Parathyroid adenoma (tissue), 2 donors: ENCODE measurements around the gene PCCA.
"Not testable (repeated sequence)": the region's sequence is repeated elsewhere in the genome, so short reads cannot be mapped to it uniquely, and the experiment has no call there.

Source experiments
- H2AFZ ChIP-seq: fragments of 300-600 bp; sonication (generic); one replicate; pipeline ENCODE4 v1.7.0; 2017; ENCODE audit warnings: antibody characterized with exemption, mild to moderate bottlenecking
- H3K27ac ChIP-seq: fragments of 300-600 bp; sonication (generic); one replicate; pipeline ENCODE4 v1.7.0; 2017
- H3K27me3 ChIP-seq: fragments of 300-600 bp; sonication (generic); one replicate; pipeline ENCODE4 v1.7.0; 2017; ENCODE audit warnings: low read length; ENCODE audit not compliant: control insufficient read depth, insufficient read depth
- H3K36me3 ChIP-seq: fragments of 300-600 bp; sonication (generic); one replicate; pipeline ENCODE4 v1.7.0; 2017; ENCODE audit warnings: low read length; ENCODE audit not compliant: control insufficient read depth, insufficient read depth
- H3K4me1 ChIP-seq: fragments of 300-600 bp; sonication (generic); one replicate; pipeline ENCODE4 v1.7.0; 2017; ENCODE audit warnings: control low read depth
- H3K4me2 ChIP-seq: fragments of 300-600 bp; sonication (generic); one replicate; pipeline ENCODE4 v1.7.0; 2017; ENCODE audit warnings: low read length
- H3K4me3 ChIP-seq: fragments of 300-600 bp; sonication (generic); one replicate; pipeline ENCODE4 v1.7.0; 2017; ENCODE audit warnings: low read depth, low read length
- H3K79me2 ChIP-seq: fragments of 300-600 bp; sonication (generic); one replicate; pipeline ENCODE4 v1.7.0; 2017; ENCODE audit warnings: control low read depth
- H3K9ac ChIP-seq: fragments of 300-600 bp; sonication (generic); one replicate; pipeline ENCODE4 v1.7.0; 2017; ENCODE audit warnings: mild to moderate bottlenecking
- H3K9me3 ChIP-seq: fragments of 300-600 bp; sonication (generic); one replicate; pipeline ENCODE4 v1.7.0; 2017; ENCODE audit warnings: low read length; ENCODE audit not compliant: control insufficient read depth
- CTCF ChIP-seq: fragments of 300-600 bp; sonication (generic); IDR thresholded peaks from one replicate; pipeline ENCODE4 v1.7.0; 2017; ENCODE audit warnings: antibody characterized with exemption, mild to moderate bottlenecking
- donor health status: primary hyperparathyroidism.

Gene PCCA

GRCh38 chr13:100381595-100382224 is 292.8 kb downstream of the PCCA start:
- no peaks in the 10 kb centered on the region for H3K27me3 ChIP-seq
- no peak for TF ChIP-seq CTCF
- H2AFZ ChIP-seq: no peak overlapping the region
- no peaks in the 10 kb centered on the region for H3K36me3 ChIP-seq
- H3K9me3 ChIP-seq: no peaks in the 10 kb centered on the region
- H3K4me2 ChIP-seq: no peak overlapping the region
- H3K9ac ChIP-seq: no peak overlapping the region
- H3K4me1 ChIP-seq: no peaks in the 10 kb centered on the region
- H3K79me2 ChIP-seq: no peaks in the 10 kb centered on the region
- H3K4me3 ChIP-seq: no peak overlapping the region
- no peak overlapping the region for H3K27ac ChIP-seq

GRCh38 chr13:100382785-100383184 is 293.9 kb downstream of the PCCA start:
- H3K27me3 ChIP-seq: no peaks in the 10 kb centered on the region
- no peaks in the 10 kb centered on the region for H3K9me3 ChIP-seq
- no peak for TF ChIP-seq CTCF

GRCh38 chr13:100387416-100387815 is 298.5 kb downstream of the PCCA start:
- Histone ChIP-seq H2AFZ (no peak overlapping the region), H3K9me3 (no peaks in the 10 kb centered on the region), H3K4me3 (no peak overlapping the region), H3K27me3 (no peaks in the 10 kb centered on the region), H3K4me1 (no peaks in the 10 kb centered on the region), H3K4me2 (no peak overlapping the region), H3K9ac (no peak overlapping the region), H3K27ac (no peak overlapping the region), H3K36me3 (no peaks in the 10 kb centered on the region), H3K79me2 (no peaks in the 10 kb centered on the region)
- TF ChIP-seq CTCF: no peak

More at GRCh38 chr13:100382785-100383184, 293.9 kb downstream of the PCCA start:
- H3K36me3 ChIP-seq: no peaks in the 10 kb centered on the region
- no peaks in the 10 kb centered on the region for H3K79me2 ChIP-seq
- no peak overlapping the region for H3K9ac ChIP-seq
- H3K4me2 ChIP-seq: no peak overlapping the region
- H2AFZ ChIP-seq: no peak overlapping the region
- no peak overlapping the region for H3K27ac ChIP-seq
- no peak overlapping the region for H3K4me3 ChIP-seq
- no peaks in the 10 kb centered on the region for H3K4me1 ChIP-seq

GRCh38 chr13:100388150-100388549 is 299.3 kb downstream of the PCCA start:
- H3K4me2 ChIP-seq, H3K9ac ChIP-seq, H2AFZ ChIP-seq, H3K79me2 ChIP-seq, H3K9me3 ChIP-seq, H3K4me1 ChIP-seq, H3K36me3 ChIP-seq, H3K27me3 ChIP-seq, H3K4me3 ChIP-seq, H3K27ac ChIP-seq: not testable (repeated sequence)

- H3K27me3 ChIP-seq: no peaks in the 10 kb centered on the region
- H3K9me3 ChIP-seq: no peaks in the 10 kb centered on the region
- H2AFZ ChIP-seq: no peak overlapping the region
- no peak for TF ChIP-seq CTCF
- no peak overlapping the region for H3K4me2 ChIP-seq
- no peaks in the 10 kb centered on the region for H3K4me1 ChIP-seq
- H3K79me2 ChIP-seq: no peaks in the 10 kb centered on the region
- no peaks in the 10 kb centered on the region for H3K36me3 ChIP-seq
- no peak overlapping the region for H3K27ac ChIP-seq
- H3K4me3 ChIP-seq: no peak overlapping the region
- H3K9ac ChIP-seq: no peak overlapping the region
Measured at GRCh38 chr13:100388923-100389322, 300.0 kb downstream of the PCCA start.
